Left forelimb (tissue), 1 donor: ENCODE data around the gene CYLD.

ENCODE experiments used
- DNase-seq: peaks from one replicate; pipeline ENCODE4 v3.0.0-alpha.2; 2018; ENCODE audit warnings: low spot score

CYLD gene

GRCh38 chr16:50847166-50847565, 105.3 kb downstream of the CYLD start:
- no peak for DNase-seq

- no peak for DNase-seq
Measured at GRCh38 chr16:50848755-50849514, 107.0 kb downstream of the CYLD start.
